GM20431 (cell line): Measurements from ENCODE around the gene HNRNPM.

Experiments used
- in situ Hi-C: fragments of 300-500 bp; cut with MseI, MboI; formaldehyde crosslinking; loops from one replicate; pipeline ENCODE4 v1.15.0; 2020; ENCODE audit warnings: low sequenced_read_pairs; ENCODE audit not compliant: unreplicated experiment

HNRNPM gene

GRCh38 chr19:8481616-8482015, 36.8 kb downstream of the HNRNPM start:
- in situ Hi-C loops = no loop called here

- in situ Hi-C loops = no loop called here
Measured at GRCh38 chr19:8482696-8483095, 37.9 kb downstream of the HNRNPM start.

- in situ Hi-C loops = no loop called here
Measured at GRCh38 chr19:8483165-8483564, 38.4 kb downstream of the HNRNPM start.

- in situ Hi-C loops = no loop called here
Measured at GRCh38 chr19:8484331-8484894, 39.6 kb downstream of the HNRNPM start.

GRCh38 chr19:8485561-8486371, 41.0 kb downstream of the HNRNPM start:
- in situ Hi-C loops = no loop called here

- in situ Hi-C loops = no loop called here
Measured at GRCh38 chr19:8486661-8487136, 41.9 kb downstream of the HNRNPM start.

- in situ Hi-C loops = no loop called here
Measured at GRCh38 chr19:8487137-8487851, 42.5 kb downstream of the HNRNPM start.

- in situ Hi-C loops = no loop called here
Measured at GRCh38 chr19:8488365-8488764, 43.6 kb downstream of the HNRNPM start.

GRCh38 chr19:8489561-8490394, 45.0 kb downstream of the HNRNPM start:
- in situ Hi-C loops = no loop called here

- in situ Hi-C loops = no loop called here
Measured at GRCh38 chr19:8490395-8490760, 45.6 kb downstream of the HNRNPM start.

GRCh38 chr19:8490873-8491272, 46.1 kb downstream of the HNRNPM start:
- in situ Hi-C loops = no loop called here

- in situ Hi-C loops = no loop called here
Measured at GRCh38 chr19:8491574-8491973, 46.8 kb downstream of the HNRNPM start.

GRCh38 chr19:8494158-8494557, 49.4 kb downstream of the HNRNPM start:
- in situ Hi-C loops = no loop called here

GRCh38 chr19:8498295-8498694, 53.5 kb downstream of the HNRNPM start:
- in situ Hi-C loops = no loop called here

- in situ Hi-C loops = no loop called here
Measured at GRCh38 chr19:8499048-8499833, 54.5 kb downstream of the HNRNPM start.

GRCh38 chr19:8500158-8500557, 55.4 kb downstream of the HNRNPM start:
- in situ Hi-C loops = no loop called here

GRCh38 chr19:8501516-8501915, 56.7 kb downstream of the HNRNPM start:
- in situ Hi-C loops = no loop called here

GRCh38 chr19:8501981-8502380, 57.2 kb downstream of the HNRNPM start:
- in situ Hi-C loops = no loop called here

GRCh38 chr19:8503510-8503909, 58.7 kb downstream of the HNRNPM start:
- in situ Hi-C loops = no loop called here

GRCh38 chr19:8504171-8504570, 59.4 kb downstream of the HNRNPM start:
- in situ Hi-C loops = no loop called here
